Smooth muscle cell (in vitro differentiated cells): ENCODE measurements around the gene RAG1. TPM values are rescaled to one million over a fixed set of nuclear protein-coding genes. Genes with fewer than 3 reads are reported as not detected.

Experiments used
- DNase-seq: peaks from one replicate; lab custom pipeline; 2025; ENCODE audit not compliant: unreplicated experiment; lab: John Stamatoyannopoulos, UW
- H2AFZ ChIP-seq: fragments of 200-600 bp; sonication (generic); 2 replicates; pipeline ENCODE4 v1.6.0; 2016; ENCODE audit warnings: antibody characterized with exemption, low read depth, mild to moderate bottlenecking
- H3F3A ChIP-seq: fragments of 200-600 bp; sonication (generic); 2 replicates; pipeline ENCODE4 v1.6.0; 2017; ENCODE audit warnings: antibody characterized with exemption, low read depth
- H3K27ac ChIP-seq: fragments of 200-600 bp; sonication (generic); 2 replicates; pipeline ENCODE4 v1.5.1; 2016; ENCODE audit warnings: low read depth, mild to moderate bottlenecking
- H3K27me3 ChIP-seq: fragments of 200-600 bp; sonication (generic); 2 replicates; pipeline ENCODE4 v1.6.1; 2016; ENCODE audit warnings: low read depth, mild to moderate bottlenecking
- H3K36me3 ChIP-seq: fragments of 200-600 bp; sonication (generic); 2 replicates; pipeline ENCODE4 v1.5.1; 2016; ENCODE audit warnings: low read depth
- H3K4me1 ChIP-seq: fragments of 200-600 bp; sonication (generic); 2 replicates; pipeline ENCODE4 v1.5.1; 2016; ENCODE audit warnings: low read depth
- H3K4me2 ChIP-seq: fragments of 200-600 bp; sonication (generic); 2 replicates; pipeline ENCODE4 v1.6.0; 2016; ENCODE audit warnings: mild to moderate bottlenecking
- H3K4me3 ChIP-seq: fragments of 200-600 bp; sonication (generic); 2 replicates; pipeline ENCODE4 v1.5.1; 2016; ENCODE audit warnings: mild to moderate bottlenecking
- H3K79me2 ChIP-seq: fragments of 200-600 bp; sonication (generic); 2 replicates; pipeline ENCODE4 v1.6.0; 2016; ENCODE audit warnings: low read depth, mild to moderate bottlenecking
- H3K9ac ChIP-seq: fragments of 200-600 bp; sonication (generic); 2 replicates; pipeline ENCODE4 v1.6.0; 2016; ENCODE audit warnings: low read depth
- H3K9me3 ChIP-seq: fragments of 200-600 bp; sonication (generic); replicated peaks from 2 replicates; pipeline ENCODE4 v1.5.1; 2016; ENCODE audit warnings: low read depth
- H4K20me1 ChIP-seq: fragments of 200-600 bp; sonication (generic); 2 replicates; pipeline ENCODE4 v1.6.0; 2016; ENCODE audit warnings: low read depth
- WGBS: methylation state at CpG from one replicate; pipeline ENCODE4 v1.1.7; 2016; ENCODE audit warnings: low lambda C conversion rate; 5-methylcytosine and 5-hydroxymethylcytosine counted together
- polyA plus RNA-seq: library from polyadenylated mRNA; unstranded; fragments of >200 nt; fragmentation: Nextera tagmentation; extraction: Ambion mirVana; gene quantifications from 2 replicates; pipeline ENCODE4 v1.2.1, GENCODE V29; 2016
- total RNA-seq: library from RNA; depleted of rRNA; stranded (reverse); fragments of >200 nt; gene quantifications from 2 replicates; pipeline ENCODE4 v1.2.3, GENCODE V29; 2014
- TF ChIP-seq, protein P1 (sequence below): fragments of 200-600 bp; sonication (generic); IDR thresholded peaks from 2 replicates; pipeline ENCODE4 v1.5.1; 2017; ENCODE audit warnings: borderline replicate concordance, mild to moderate bottlenecking, antibody characterized with exemption; ENCODE audit not compliant: insufficient read depth, poor library complexity, severe bottlenecking

The RAG1 gene
- total and polyA plus RNA-seq, 2 experiments from 2014 or later, result 1.7 to 2.7 TPM

DNA sequence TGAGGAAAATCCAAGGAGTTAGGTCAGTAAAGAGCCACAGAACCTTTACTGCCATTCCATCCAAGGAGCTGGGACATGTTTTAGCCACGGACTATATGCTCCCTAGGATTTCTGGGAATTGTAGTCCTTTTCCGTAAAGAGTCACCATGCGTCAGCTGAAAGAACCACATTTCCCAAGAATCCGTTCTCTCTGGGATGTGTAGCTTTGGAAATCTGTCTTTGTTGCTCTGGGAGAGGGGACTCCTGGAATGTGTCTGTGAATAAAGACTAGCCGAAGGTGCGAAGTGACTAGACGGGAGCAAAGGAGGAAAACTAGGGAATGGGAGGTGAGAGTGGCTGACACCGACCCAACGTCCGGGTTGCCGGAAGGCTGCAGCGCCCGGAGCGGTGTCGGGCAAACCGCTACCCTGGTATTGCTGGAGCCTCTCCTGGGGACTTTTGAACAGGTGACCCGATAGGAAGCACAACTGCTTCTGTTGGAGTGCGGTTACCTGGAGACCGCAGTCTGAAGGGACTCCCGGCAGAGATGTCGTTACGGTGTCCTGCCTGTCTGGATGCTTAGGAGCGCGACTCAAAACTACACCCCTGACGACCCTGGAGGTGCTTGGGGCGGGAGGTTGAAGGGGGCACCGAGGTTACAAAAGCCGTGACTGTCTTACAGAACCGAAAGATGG lies 26.6 kb downstream of the RAG1 start, which contains the start of gene IFTAP:
IFTAP (plus strand) TSS at position 187 of the 674 bp plus-strand sequence. CDS start 15,602 bp downstream, outside the sequence.
- TF ChIP-seq, protein P1, sequence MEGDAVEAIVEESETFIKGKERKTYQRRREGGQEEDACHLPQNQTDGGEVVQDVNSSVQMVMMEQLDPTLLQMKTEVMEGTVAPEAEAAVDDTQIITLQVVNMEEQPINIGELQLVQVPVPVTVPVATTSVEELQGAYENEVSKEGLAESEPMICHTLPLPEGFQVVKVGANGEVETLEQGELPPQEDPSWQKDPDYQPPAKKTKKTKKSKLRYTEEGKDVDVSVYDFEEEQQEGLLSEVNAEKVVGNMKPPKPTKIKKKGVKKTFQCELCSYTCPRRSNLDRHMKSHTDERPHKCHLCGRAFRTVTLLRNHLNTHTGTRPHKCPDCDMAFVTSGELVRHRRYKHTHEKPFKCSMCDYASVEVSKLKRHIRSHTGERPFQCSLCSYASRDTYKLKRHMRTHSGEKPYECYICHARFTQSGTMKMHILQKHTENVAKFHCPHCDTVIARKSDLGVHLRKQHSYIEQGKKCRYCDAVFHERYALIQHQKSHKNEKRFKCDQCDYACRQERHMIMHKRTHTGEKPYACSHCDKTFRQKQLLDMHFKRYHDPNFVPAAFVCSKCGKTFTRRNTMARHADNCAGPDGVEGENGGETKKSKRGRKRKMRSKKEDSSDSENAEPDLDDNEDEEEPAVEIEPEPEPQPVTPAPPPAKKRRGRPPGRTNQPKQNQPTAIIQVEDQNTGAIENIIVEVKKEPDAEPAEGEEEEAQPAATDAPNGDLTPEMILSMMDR, result no peak
- Histone ChIP-seq H3K4me1 (peaks cover 7% of the 10 kb centered on the region), H3K27me3 (peaks cover 29% of the 10 kb centered on the region), H3K36me3 (no peaks in the 10 kb centered on the region), H3K9me3 (no peaks in the 10 kb centered on the region), H3K4me3 (peak within 1 kb of the TSS; percentile 74), H3K79me2 (no peaks in the 10 kb centered on the region), H3F3A (no peaks in the 10 kb centered on the region), H3K4me2 (peak within 1 kb of the TSS; percentile 86), H4K20me1 (no peaks in the 10 kb centered on the region), H3K27ac (no peak within 1 kb of the TSS), H2AFZ (peak within 1 kb of the TSS; percentile 95), H3K9ac (peak within 1 kb of the TSS; percentile 42)
- DNase-seq, result no peak
- under 1% methylated on average over 29 of the region's 29 CpGs for WGBS

DNA sequence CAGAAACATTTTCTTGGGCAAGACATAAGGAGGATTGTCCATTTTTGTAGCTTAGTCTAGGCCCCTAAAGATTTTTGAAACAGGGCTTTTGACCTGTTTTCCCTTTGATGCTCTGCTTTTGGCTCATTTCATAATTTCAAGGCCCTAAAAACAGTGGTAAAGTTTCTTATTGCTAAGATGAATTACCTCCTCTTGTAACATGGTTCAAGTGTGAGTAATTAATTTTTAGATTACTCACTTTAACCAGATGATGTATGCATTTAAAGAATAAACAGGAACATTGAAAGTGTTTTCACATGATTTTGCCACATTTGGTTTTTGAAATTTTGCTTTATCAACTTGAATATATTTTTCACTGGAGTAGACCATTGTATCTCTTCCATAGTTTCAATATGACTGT lies 29.1 kb downstream of the RAG1 start:
- no peak for DNase-seq
- no peak overlapping the region for H3K27ac ChIP-seq
- H3K9ac ChIP-seq, result no peak overlapping the region
- H3F3A ChIP-seq, result no peaks in the 10 kb centered on the region
- no peak overlapping the region for H3K4me3 ChIP-seq
- no peak overlapping the region for H3K4me2 ChIP-seq
- peaks cover 4% of the 10 kb centered on the region for H3K27me3 ChIP-seq
- no peaks in the 10 kb centered on the region for H4K20me1 ChIP-seq
- H2AFZ ChIP-seq, result no peak overlapping the region
- H3K79me2 ChIP-seq, result no peaks in the 10 kb centered on the region
- peaks cover 7% of the 10 kb centered on the region for H3K4me1 ChIP-seq
- no peaks in the 10 kb centered on the region for H3K9me3 ChIP-seq
- TF ChIP-seq, protein P1, result no peak
- H3K36me3 ChIP-seq, result no peaks in the 10 kb centered on the region

DNA sequence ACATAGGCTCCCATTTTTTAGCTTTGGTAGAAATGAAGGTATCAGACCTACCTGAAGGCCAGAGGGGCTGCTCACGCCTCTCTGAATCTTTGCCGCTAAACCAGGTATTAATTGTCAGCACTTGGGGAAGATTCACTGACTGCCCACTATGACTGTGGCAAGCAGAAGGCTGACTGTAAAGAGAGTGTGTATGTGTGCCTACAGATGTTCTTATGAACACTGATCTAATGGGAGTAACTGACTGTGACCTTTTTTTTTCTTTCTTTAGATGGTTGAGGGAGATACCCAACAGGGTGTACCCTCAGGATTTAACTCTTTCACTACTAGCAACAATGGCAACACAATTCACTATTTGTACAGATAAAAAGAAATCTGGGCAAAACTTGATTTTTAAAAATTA lies 30.2 kb downstream of the RAG1 start, which contains the start of gene RAG2:
RAG2 (minus strand) TSS at position 186 of the 400 bp plus-strand sequence. CDS start 4,068 bp downstream, outside the sequence.
- Histone ChIP-seq H3K9me3 (no peaks in the 10 kb centered on the region), H3K27ac (no peak within 1 kb of the TSS), H2AFZ (no peak within 1 kb of the TSS), H3K4me2 (no peak within 1 kb of the TSS), H3F3A (no peaks in the 10 kb centered on the region), H4K20me1 (no peaks in the 10 kb centered on the region), H3K4me1 (peaks cover 7% of the 10 kb centered on the region), H3K79me2 (no peaks in the 10 kb centered on the region), H3K9ac (no peak within 1 kb of the TSS), H3K4me3 (no peak within 1 kb of the TSS), H3K36me3 (no peaks in the 10 kb centered on the region), H3K27me3 (no peaks in the 10 kb centered on the region)
- 83% methylated on average over 2 of the region's 2 CpGs for WGBS
- TF ChIP-seq, protein P1, result no peak
- DNase-seq, result no peak

DNA sequence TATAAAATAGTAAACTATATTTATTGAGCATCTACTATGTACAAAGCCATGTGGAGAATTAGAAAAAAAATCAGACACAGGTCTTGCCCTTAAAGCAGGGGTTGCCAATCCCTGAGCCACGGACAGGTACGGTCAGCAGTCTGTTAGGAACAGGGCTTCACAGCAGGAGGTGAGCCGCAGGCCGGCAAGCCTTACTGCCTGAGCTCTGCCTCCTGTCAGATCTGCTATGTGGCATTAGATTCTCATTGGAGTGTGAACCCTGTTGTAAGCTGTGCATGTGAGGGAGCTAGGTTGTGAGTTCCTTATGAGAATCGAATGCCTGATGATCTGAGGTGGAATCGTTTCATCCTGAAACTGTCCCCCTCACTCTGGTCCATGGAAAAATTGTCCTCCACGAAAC lies 32.4 kb downstream of the RAG1 start:
- TF ChIP-seq, protein P1, result no peak
- H2AFZ ChIP-seq, result no peak overlapping the region
- no peaks in the 10 kb centered on the region for H3K9me3 ChIP-seq
- 82% methylated on average over 7 of the region's 7 CpGs for WGBS
- H3K27me3 ChIP-seq, result no peaks in the 10 kb centered on the region
- no peak overlapping the region for H3K4me2 ChIP-seq
- H3K36me3 ChIP-seq, result no peaks in the 10 kb centered on the region
- no peak for DNase-seq
- H4K20me1 ChIP-seq, result no peaks in the 10 kb centered on the region
- H3K9ac ChIP-seq, result no peak overlapping the region
- H3K4me3 ChIP-seq, result no peak overlapping the region
- no peaks in the 10 kb centered on the region for H3K79me2 ChIP-seq
- H3K4me1 ChIP-seq, result peaks cover 4% of the 10 kb centered on the region
- no peak overlapping the region for H3K27ac ChIP-seq
- H3F3A ChIP-seq, result no peaks in the 10 kb centered on the region
